GM18508 (cell line): Measurements from ENCODE around the gene ABCD3.
"Not testable (repeated sequence)": the region's sequence is repeated elsewhere in the genome, so short reads cannot be mapped to it uniquely, and the experiment has no call there.

Experiments
- ATAC-seq: cut with Tn5 transposase; IDR thresholded peaks from one replicate; pipeline ENCODE4 v1.9.1; 2021; ENCODE audit warnings: moderate number of reproducible peaks; ENCODE audit not compliant: insufficient read depth, unreplicated experiment

Gene ABCD3

GRCh38 chr1:94543893-94544635, 125.9 kb downstream of the ABCD3 start:
- ATAC-seq, result no peak

- no peak for ATAC-seq
Measured at GRCh38 chr1:94544706-94545490, 126.7 kb downstream of the ABCD3 start.

DNA sequence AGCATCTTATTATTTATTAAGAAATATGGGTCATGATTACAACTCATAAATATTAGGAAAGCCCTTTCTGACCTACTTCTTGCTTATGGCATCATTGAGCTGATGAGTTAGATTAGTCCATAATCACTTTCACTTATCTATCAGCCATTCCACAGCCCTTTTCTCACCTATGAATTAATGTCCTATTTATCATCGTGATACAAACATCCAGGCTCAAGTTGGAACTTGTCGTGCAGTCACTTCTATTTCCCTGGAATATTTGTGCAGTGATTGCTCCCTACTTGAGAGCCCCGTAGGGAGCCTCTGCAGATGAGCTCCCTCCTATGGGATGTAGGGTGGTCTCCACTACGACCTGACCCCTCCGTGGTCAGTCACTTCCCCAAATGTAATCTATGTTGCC, 131.5 kb downstream of the ABCD3 start:
- ATAC-seq, result no peak

GRCh38 chr1:94550396-94550795, 132.2 kb downstream of the ABCD3 start:
- no peak for ATAC-seq

DNA sequence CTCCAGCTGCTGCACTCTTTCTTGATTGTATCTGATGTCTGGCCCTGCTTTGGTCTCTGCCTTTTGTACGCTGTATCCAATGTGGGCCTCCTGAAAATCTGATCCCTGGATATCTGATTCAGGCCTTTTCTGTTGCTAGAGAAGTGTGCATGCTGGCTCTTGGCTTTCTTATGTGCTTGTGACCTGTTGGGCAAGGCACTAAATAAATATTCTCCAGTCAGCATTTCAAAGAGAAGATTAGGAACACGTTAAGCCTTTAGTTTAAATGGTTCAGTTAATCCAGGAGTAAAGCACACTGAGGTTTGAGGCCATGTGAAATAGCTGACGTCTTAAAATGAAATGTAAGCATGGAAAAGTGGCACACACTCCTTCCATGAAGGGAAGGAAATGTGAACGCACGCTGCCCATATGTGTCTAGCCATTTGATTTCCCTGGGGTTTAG, 132.6 kb downstream of the ABCD3 start:
- ATAC-seq, result no peak

DNA sequence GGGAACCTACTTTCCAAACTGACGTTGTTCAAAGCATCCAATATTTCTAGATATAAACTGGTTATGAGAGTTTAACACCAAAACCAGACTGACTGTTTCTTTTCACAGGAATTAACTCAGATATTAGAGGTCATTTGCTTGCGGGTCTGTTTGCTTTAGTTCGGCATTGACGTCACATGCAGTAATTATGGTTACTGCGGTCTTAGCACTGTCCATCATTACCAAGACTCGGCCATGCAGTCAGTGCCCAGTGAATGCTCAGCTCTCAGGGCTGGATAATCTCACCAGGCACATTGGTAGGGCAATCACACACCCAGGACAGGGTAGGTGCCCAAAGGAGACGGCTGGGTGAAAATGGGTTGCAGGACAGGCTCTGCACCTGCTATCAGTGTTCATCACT, 133.3 kb downstream of the ABCD3 start:
- ATAC-seq, result no peak

GRCh38 chr1:94552071-94552586, 133.9 kb downstream of the ABCD3 start:
- ATAC-seq, result no peak

GRCh38 chr1:94553323-94553730, 135.1 kb downstream of the ABCD3 start:
- ATAC-seq, result no peak

DNA sequence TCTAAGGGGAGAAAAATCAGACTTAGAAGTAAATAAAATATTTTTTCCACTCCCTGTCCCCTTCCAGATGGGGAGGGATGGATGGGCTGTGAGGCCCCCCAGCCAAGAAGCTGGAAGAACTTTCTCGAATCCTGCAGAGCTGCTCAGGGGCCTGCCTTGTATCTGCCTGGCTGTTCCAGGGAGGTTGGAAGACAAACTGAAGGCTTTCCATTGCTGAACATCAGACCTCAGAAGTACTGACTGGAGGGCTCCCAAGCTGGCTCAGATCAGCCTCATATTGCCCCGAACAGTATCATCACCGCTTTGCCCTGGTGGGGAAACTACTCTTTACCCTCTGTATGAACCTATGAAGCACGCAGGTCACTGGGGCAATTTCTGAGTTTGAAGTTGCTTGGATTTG, 135.7 kb downstream of the ABCD3 start:
- no peak for ATAC-seq

DNA sequence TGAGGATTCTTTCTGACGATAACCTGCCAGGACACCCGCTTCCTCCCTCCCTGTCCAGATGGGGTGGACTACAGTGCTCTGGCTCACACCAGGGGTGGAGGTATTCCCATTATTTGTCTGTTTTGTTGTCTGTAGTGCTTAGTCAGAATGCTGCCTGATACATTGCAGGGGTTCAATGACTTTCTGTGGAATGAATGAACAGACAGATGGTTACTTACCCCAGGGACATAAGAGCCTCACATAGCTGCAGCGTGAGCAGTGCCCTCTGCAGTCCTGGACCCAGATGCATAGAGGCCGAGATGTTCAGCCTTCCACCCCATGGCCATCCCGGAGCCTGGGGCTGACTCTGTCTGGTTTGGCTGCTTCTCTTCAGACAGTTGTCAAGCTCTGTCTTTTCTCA, 136.4 kb downstream of the ABCD3 start:
- no peak for ATAC-seq

DNA sequence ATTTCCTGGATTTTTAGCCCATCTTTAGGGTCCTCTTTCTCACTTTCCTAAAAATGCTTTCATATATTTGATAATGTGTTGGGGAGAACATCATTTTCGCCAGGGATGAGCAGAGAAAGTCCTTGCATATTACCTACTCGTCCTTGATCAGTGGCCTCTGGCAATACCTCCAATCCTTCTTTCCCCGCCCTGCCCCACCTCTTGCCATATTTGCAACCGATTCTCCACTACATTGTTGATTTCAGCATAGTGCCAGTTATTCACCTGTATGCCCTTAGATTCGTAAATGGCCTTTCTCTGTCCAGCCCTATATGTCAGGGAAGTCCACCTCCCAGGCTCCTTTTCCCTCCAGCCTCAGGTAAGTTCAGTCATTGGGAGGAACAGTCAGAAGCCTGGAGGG, 136.9 kb downstream of the ABCD3 start:
- no peak for ATAC-seq

DNA sequence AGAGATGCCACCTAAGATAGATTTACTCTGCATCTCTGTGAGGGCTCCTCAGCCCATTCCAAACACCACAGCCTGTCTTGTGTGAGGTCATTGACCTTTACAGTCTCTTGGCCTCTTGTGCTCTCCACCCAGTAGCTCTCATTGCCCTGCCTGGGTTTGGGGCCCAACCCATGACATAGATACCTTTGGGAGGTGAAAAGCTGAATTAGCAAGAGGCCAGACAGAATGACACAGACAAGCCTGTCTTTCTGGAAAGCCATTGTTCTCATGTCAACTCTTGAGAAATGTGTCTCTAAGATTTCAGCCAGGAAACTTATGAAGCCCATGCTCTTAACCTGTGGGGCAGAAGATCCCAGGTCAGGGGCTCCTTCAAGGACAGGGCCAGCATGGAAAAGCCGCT, 141.7 kb downstream of the ABCD3 start:
- no peak for ATAC-seq

DNA sequence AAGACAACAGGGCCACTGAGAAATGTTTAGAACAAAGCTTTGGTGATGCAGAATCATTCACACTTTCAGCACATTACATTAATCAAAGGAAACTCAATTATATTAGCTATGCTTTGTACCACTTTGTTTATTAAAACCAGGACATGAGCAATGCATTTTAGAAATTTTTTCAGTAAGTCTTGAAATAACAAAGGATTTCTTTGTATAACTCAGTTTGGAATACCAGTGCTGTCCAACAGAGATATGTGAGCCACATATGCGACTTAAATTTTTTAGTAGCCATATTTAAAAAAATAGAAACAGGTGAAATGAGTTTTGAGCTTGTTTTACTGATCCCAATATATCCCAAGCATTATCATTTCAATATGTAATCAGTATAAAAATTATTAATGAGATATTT, 142.1 kb downstream of the ABCD3 start:
- ATAC-seq, result no peak

DNA sequence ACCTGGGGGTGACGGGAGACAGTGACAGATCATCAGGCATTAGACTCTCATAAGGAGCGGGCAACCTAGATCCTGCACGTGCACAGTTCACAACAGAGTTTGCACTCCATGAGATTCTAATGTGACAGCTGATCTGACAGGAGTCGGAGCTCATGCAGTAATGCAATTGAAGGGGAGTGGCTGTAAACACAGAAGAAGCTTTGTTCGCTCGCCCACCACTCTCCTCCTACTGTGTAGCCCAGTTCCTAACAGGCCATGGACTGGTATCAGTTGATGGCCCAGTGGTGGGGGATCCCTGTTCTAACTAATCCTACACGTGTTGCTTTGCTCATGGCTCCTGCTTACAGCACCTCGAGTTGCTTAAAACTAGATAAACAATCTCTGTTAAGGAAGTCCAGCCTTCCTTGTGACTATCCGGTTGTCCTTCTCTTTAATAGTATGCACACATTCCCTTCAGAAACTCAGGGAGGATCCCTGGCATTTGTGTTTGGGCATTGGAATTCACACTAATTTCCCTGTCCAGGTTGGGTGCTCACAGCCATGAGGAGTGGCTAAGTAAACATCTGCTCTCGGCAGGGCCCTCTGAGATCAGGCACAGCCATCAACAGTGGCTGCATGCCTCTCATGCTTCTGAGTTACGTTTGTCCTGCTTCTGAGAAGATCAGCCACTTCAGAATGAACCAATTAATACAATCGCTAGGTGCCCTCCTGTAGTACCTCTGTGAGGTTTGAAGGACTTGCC, 144.5 kb downstream of the ABCD3 start:
- no peak for ATAC-seq

DNA sequence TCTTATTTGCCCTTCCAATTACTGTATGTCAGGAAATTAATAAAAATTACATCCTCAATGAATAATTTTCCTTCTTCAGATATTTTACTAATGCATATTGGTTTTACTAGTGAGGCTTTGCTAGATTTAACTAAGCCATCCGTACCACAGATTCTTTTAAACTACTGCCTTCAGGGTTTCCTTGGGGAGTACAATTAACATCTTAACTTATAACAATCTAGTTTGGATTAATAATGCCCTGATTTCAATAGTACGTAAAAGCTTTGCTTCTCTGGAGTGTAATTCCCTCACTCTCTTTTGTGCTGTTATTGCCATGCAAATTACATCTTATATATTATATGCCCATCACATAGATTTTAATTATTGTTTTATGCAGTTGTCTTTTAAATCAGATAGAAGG, 147.7 kb downstream of the ABCD3 start:
- ATAC-seq, result no peak

DNA sequence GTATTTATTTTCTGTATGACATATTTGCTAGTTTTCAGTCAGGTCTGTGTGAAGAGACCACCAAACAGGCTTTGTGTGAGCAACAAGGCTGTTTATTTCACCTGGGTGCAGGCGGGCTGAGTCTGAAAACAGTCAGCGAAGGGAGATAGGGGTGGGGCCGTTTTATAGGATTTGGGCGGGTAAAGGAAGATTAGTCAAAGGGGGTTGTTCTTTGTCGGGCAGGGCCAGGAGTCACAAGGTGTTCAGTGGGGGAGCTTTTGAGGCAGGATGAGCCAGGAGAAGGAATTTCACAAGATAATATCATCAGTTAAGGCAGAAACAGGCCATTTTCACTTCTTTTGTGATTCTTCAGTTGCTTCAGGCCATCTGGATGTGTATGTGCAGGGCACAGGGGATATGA, 148.2 kb downstream of the ABCD3 start:
- ATAC-seq, result not testable (repeated sequence)

GRCh38 chr1:94567975-94568607, 149.9 kb downstream of the ABCD3 start:
- ATAC-seq, result not testable (repeated sequence)
